GM12801 (cell line): ENCODE results near the gene BMERB1.

ENCODE experiments used
- CTCF ChIP-seq: IDR thresholded peaks from one replicate; pipeline ENCODE4 v1.5.1; 2011; ENCODE audit warnings: control low read depth; ENCODE audit not compliant: insufficient read length; ENCODE audit errors: extremely low read depth

Gene BMERB1

GRCh38 chr16:15457958-15458357 lies 23.6 kb downstream of the BMERB1 start:
- TF ChIP-seq CTCF, result no peak

GRCh38 chr16:15459791-15460190 lies 25.4 kb downstream of the BMERB1 start:
- TF ChIP-seq CTCF, result no peak

- no peak for TF ChIP-seq CTCF
These were observed 26.2 kb downstream of the BMERB1 start for GRCh38 chr16:15460601-15461000.

- no peak for TF ChIP-seq CTCF
These were observed 27.0 kb downstream of the BMERB1 start for GRCh38 chr16:15461376-15461775.

- no peak for TF ChIP-seq CTCF
These were observed 30.2 kb downstream of the BMERB1 start for GRCh38 chr16:15464401-15465186.

GRCh38 chr16:15466131-15466530 lies 31.7 kb downstream of the BMERB1 start:
- TF ChIP-seq CTCF, result no peak

- TF ChIP-seq CTCF, result no peak
These were observed 32.7 kb downstream of the BMERB1 start for GRCh38 chr16:15466886-15467781.
